ENCODE results near the gene CCDC83.

Gene CCDC83

GRCh38 chr11:85823816-85824215, 31.4 kb upstream of the CCDC83 start:
- TF ChIP-seq POLR2AphosphoS5 (IDR thresholded peaks at IDR 0.05; ENCODE audit: low read depth, low read length) (no peak), FOXP2 (optimal IDR thresholded peaks at IDR 0.05; ENCODE audit: borderline replicate concordance, extremely low read depth, extremely low read length, insufficient read depth) (no peak), TAF1 (IDR thresholded peaks at IDR 0.05; ENCODE audit: borderline replicate concordance, insufficient read depth, low read length) (no peak), REST (IDR thresholded peaks at IDR 0.05; ENCODE audit: insufficient read depth in 1 of 2, low read depth in 2 of 2, low read length in 2 of 2) (no peak), SIN3A (IDR thresholded peaks at IDR 0.05; ENCODE audit: borderline replicate concordance, insufficient read depth, low read length) (no peak)

- TF ChIP-seq TAF1 (IDR thresholded peaks at IDR 0.05; ENCODE audit: borderline replicate concordance, insufficient read depth, low read length): no peak
- no peak for TF ChIP-seq SIN3A (IDR thresholded peaks at IDR 0.05; ENCODE audit: borderline replicate concordance, insufficient read depth, low read length)
- no peak for TF ChIP-seq REST (IDR thresholded peaks at IDR 0.05; ENCODE audit: insufficient read depth in 1 of 2, low read depth in 2 of 2, low read length in 2 of 2)
- no peak for TF ChIP-seq FOXP2 (optimal IDR thresholded peaks at IDR 0.05; ENCODE audit: borderline replicate concordance, extremely low read depth, extremely low read length, insufficient read depth)
- no peak for TF ChIP-seq POLR2AphosphoS5 (IDR thresholded peaks at IDR 0.05; ENCODE audit: low read depth, low read length)
Measured at GRCh38 chr11:85825616-85826015, 29.6 kb upstream of the CCDC83 start.

GRCh38 chr11:85826116-85826855, 28.9 kb upstream of the CCDC83 start:
- TF ChIP-seq TAF1 (IDR thresholded peaks at IDR 0.05; ENCODE audit: borderline replicate concordance, insufficient read depth, low read length) (no peak), REST (IDR thresholded peaks at IDR 0.05; ENCODE audit: insufficient read depth in 1 of 2, low read depth in 2 of 2, low read length in 2 of 2) (no peak), SIN3A (IDR thresholded peaks at IDR 0.05; ENCODE audit: borderline replicate concordance, insufficient read depth, low read length) (no peak), FOXP2 (optimal IDR thresholded peaks at IDR 0.05; ENCODE audit: borderline replicate concordance, extremely low read depth, extremely low read length, insufficient read depth) (no peak), POLR2AphosphoS5 (IDR thresholded peaks at IDR 0.05; ENCODE audit: low read depth, low read length) (no peak)

GRCh38 chr11:85827748-85828639, 27.2 kb upstream of the CCDC83 start:
- TF ChIP-seq POLR2AphosphoS5 (IDR thresholded peaks at IDR 0.05; ENCODE audit: low read depth, low read length) (no peak), TAF1 (IDR thresholded peaks at IDR 0.05; ENCODE audit: borderline replicate concordance, insufficient read depth, low read length) (no peak), REST (IDR thresholded peaks at IDR 0.05; ENCODE audit: insufficient read depth in 1 of 2, low read depth in 2 of 2, low read length in 2 of 2) (no peak), SIN3A (IDR thresholded peaks at IDR 0.05; ENCODE audit: borderline replicate concordance, insufficient read depth, low read length) (no peak), FOXP2 (optimal IDR thresholded peaks at IDR 0.05; ENCODE audit: borderline replicate concordance, extremely low read depth, extremely low read length, insufficient read depth) (no peak)
